ENCODE measurements around the gene FADS6. TPM values are rescaled to one million over a fixed set of nuclear protein-coding genes. Genes with fewer than 3 reads are reported as not detected.

FADS6 gene, protein sequence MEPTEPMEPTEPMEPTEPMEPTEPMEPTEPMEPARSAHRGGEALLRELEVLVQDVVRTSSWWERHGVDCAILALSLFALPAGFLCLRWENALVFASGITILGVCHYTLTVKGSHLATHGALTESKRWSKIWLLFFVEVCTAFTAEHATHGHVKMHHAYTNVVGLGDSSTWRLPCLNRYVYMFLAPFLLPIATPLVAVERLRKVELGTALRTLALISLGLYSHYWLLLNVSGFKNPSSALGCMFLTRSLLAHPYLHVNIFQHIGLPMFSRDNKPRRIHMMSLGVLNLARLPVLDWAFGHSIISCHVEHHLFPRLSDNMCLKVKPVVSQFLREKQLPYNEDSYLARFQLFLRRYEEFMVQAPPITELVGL
- not detected in 2 replicates for total RNA-seq

DNA sequence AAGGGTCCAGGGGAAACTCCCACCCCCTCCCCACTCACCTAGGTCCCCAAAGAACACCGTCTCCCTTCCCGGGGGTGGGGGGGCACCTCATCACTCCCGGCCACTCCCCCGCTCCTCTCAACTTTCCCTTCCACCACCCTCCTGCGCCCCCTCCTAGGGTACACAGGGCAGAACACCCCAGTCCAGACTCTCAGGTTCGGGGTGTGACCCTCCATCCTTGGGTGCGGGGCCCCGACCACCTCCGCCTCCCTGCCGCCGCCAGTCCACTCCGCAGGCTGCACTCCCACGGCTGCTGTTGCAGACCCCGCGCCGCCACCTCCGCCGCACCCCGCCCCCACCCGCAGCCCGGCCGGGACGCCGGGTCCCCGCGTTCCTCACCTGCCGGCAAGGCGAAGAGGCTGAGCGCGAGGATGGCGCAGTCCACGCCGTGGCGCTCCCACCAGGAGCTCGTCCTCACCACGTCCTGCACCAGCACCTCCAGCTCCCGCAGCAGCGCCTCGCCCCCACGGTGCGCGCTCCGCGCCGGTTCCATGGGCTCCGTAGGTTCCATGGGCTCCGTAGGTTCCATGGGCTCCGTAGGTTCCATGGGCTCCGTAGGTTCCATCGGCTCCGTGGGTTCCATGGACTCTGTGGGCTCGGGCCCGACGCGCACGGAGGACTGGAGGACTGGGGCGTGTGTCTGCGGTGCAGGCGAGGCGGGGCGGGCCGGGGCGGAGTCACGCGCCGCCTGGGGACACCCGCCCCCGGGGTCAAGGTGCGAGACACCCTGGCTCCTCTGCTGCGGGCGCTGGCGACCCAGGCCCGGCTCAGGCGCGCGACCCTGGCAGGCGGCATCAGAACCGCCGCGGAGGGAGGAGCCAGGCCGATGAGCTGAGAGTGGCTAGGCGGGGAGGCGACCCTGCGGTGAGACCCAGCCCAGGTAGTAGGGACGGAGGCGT, at the start of gene FADS6:
Gene FADS6 (minus strand): TSS at position 660 of the 938 bp plus-strand sequence. CDS start 38 bp downstream, at position 622.
- intact Hi-C loops (cut with micrococcal nuclease) = no loop called here

DNA sequence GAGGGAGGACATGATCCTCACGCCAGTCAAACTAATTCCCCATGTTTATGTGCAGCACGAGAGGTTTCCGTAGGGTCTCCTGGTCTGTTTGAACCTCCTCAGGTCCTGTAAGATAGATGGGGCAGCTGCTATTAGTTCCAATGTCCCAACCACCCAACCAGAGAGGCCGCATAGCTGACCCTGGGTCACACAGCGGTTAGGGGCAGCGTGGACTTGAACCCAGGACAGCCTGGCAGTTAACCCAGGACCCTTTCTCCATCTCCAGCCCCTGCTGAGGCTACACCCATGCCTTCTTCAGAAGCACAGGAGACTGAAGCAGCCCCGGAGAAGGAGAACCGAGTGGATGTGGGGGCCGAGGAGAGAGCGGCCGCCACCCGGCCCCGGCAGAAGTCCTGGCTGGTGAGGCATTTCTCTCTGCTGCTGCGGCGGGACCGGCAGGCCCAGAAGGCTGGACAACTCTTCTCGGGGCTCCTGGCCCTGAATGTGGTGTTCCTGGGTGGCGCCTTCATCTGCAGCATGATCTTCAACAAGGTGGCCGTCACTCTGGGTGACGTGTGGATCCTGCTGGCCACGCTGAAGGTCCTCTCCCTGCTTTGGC, 47.8 kb upstream of the FADS6 start:
- intact Hi-C loops (cut with micrococcal nuclease) = no loop called here

DNA sequence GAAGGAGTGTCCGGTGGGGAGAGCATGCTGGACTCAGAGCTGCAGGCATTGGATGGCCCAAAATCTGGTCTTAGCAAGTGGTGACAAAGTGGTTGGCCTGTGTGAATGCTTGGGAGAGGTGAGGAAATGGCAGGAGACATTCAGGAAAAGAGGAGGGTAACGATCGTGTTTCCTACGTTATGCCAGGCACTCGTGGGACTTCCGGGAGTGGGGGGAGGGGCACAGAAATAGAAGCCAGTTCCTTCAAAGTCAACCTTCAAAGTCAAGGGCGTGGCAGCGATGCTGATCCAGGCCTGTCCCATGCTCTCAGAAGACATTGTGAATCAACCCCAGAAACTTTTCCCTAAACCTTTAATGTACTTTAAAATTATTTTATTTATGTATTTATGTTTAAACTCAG, 46.1 kb upstream of the FADS6 start:
- intact Hi-C loops (cut with micrococcal nuclease) = no loop called here

DNA sequence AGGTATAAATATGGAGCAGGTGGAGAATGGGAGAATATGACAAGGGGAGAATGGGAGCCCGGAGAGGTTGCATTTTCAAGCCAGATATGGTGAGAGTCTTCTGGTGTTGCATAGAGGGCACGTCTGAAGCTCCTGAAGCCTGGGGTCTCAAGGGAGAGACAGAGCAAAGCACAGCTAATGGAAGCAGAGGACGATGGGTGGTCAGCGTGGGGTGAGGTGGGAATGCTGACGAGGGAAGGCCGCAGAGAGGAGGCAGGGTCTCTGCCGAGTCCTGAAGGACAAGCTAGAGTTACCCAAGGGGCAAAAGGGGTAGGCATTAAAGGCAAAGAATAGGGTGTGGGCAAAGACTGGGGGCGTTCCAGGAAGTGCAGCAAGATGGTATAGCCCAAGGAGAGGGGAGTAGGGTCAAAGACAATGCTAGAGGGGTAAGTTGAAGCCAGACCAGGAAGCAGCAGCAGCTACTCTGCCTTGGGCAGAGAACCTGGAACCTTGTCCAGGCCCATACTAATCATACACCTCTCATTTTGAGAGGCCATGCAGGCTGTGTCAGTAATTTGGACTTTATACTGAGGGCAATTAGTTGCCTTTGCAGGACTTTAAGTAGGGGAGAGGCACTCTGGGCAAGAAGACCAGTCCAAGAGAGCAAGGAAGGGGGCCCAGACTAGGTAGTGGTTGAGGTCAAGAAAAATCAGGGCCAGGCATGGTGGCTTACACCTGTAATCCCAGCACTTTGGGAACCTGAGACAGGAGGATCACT, 44.9 kb upstream of the FADS6 start:
- intact Hi-C loops (cut with micrococcal nuclease) = no loop called here

DNA sequence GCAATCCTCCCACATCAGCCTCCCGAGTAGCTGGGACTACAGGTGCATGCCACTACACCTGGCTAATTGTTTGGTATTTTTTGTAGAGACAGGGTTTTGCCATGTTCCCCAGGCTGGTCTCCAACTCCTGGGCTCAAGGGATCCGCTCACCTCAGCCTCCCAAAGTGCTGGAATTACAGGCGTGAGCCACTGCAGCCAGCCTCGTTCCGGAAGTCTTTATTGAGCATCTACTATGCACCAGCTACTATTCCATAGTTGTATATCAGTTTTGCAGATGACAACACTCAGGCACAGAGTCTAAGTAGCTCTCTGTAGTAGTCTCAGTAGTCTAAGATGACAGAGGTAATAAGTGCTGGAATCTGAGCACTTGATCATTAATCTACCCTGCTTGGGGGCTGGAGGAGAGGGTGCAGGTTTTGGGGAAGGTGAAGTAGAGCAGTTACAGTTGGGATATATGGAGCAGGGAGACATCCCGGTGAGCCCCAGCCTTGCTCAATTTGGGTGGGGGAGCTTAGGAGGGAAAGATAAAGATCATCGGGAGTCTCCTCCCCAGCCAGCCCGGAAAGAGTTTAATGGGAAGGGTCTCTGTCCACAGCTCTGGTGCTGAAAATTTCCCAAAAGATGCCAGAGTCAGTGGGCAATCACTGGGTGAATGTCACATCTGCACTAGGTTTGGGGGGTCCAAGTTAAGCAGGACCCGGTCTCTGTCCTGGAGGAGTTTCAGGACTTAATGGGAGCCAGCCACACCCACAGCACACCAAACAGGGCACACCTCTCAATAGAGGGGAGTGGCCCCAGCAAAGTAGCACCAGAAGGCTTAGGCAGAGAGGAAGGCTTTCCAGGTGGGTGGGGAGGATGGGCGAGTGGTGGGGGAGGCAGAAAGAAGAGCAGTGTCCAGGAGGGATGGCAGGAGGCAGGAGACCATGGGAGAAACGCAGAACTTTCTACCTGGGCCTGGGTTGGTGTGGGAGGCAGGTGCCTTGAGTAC, 43.9 kb upstream of the FADS6 start:
- intact Hi-C loops (cut with micrococcal nuclease) = no loop called here

DNA sequence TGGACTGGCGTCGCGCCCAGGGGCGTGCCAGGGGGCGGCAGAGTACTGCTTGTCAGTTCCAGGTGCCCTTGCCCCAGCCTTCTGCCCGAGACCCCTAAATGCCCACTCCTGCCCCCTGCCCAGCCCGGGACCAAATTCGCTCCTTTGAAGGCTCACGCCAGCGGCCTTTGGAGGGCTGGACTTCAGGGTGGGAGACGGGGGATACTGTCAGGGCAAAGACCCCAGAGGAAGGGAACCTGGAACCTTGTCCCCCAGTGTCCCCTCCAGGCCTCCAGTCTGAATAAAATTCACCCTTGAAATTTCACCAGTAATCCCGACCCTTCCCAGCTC, 43.0 kb upstream of the FADS6 start:
- intact Hi-C loops (cut with micrococcal nuclease) = no loop called here

DNA sequence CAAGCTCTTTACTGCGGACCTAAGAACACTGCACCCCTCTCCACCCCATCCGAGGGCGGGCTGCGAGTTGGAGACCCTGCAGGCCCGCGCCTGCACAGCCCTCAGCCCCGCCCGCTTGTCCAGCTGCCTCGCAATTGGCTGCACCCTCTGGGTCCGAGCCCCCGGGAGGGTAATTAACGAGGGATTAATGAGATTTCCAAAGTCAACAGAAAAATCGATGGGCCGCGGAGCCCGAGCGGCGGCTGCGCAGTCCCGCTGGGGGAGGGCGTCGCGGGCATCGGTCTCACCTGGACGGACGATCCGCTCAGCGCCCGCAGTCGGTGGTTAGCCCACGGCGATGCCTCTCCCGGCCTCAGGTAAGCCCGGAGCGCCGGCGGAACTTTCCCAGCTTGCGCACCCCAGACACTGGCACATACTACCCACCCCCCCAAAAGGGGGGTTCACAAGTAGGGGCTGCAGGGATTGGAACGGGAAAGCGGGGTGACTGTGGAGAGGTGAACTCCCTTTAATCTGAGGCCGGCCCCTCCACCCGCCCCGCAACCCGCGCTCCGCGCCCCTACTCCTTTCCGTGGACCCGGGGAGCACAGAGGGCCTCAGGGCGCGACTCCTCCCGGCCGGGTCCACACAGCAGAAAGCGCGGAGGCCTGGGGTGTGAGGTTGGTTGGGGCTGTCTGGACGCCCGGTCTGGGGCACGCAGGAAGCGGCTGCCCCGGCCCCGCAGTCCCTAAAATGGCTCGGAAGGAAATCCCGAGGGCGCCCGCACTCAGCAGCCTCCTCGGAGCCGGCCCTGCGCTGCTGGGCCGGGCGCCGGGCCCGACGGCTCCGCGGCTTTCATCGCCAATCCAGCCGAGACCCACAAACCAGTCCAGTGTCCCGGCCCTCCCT, 42.4 kb upstream of the FADS6 start, which contains the start of gene OTOP3:
Gene OTOP3 (plus strand): TSS at position 314 of the 885 bp plus-strand sequence. CDS start 24 bp downstream, at position 338.
- intact Hi-C loops (cut with micrococcal nuclease) = no loop called here

DNA sequence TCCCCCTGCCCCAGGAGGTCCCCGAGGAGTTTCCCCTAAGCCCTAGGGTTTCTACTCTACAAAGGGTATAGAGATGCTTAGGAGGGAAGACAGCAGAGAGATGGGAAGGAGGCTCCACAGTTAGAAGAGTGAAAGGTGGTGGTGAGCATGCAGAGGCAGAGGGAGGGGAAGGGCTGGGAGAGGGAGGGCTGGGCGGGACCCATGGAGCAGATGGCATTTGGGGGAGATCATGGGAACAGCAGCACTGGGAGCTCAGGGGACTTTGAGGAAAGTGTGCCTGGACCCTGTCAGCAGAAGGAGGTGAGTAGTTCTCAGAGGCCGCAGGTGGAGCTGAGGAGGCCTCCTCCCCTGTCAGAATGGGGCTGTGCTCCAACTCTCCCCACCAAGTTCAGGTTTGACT, 41.6 kb upstream of the FADS6 start:
- intact Hi-C loops (cut with micrococcal nuclease) = no loop called here

DNA sequence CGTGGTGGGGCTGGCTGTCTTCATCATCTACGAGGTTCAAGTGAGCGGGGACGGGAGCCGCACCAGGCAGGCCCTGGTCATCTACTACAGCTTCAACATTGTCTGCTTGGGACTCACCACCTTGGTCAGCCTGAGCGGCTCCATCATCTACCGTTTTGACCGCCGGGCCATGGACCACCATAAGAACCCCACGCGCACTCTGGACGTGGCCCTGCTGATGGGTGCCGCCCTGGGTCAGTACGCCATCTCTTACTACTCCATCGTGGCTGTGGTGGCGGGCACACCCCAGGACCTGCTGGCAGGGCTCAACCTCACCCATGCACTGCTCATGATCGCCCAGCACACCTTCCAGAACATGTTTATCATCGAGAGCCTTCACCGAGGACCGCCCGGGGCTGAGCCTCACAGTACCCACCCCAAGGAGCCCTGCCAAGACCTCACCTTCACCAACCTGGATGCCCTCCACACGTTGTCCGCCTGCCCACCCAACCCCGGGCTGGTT, 37.2 kb upstream of the FADS6 start:
- intact Hi-C loops (cut with micrococcal nuclease) = no loop called here

DNA sequence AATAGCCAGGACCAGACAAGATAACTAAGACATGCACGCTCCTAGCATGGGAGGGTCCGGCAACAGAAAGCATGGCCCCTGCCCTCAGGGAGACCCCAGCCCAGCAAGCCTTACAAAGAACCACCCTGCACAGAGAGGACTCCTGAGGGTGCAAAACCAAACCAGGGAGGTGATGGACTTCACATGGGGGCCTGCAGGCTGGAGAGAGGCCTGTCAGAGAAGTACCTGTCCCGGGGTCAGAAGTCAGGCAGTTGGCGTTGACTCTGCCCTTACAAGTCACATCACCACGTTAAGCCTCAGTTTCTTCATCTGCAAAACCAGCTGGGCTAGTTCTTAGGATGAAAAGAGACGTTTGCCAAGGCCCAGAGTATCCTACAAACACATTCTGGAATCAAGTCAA, 35.4 kb upstream of the FADS6 start:
- intact Hi-C loops (cut with micrococcal nuclease) = no loop called here

DNA sequence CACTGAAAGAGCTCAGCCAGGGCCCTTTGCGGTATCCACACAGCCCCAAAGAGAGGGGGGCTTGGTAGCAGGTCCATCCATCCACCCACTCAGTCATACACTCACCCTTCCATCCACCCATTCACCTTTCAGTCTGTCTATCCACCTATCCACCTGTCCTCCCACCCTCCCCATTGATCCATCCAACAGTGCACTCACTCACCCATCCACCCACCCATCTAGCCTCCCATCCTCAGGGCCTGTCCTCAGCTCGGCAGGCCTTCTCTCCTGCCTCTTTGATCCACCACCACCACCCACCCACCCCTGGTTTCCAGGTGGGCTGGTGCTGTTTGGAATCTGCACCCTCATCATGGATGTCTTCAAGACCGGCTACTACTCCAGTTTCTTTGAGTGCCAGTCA, 31.8 kb upstream of the FADS6 start:
- intact Hi-C loops (cut with micrococcal nuclease) = no loop called here

DNA sequence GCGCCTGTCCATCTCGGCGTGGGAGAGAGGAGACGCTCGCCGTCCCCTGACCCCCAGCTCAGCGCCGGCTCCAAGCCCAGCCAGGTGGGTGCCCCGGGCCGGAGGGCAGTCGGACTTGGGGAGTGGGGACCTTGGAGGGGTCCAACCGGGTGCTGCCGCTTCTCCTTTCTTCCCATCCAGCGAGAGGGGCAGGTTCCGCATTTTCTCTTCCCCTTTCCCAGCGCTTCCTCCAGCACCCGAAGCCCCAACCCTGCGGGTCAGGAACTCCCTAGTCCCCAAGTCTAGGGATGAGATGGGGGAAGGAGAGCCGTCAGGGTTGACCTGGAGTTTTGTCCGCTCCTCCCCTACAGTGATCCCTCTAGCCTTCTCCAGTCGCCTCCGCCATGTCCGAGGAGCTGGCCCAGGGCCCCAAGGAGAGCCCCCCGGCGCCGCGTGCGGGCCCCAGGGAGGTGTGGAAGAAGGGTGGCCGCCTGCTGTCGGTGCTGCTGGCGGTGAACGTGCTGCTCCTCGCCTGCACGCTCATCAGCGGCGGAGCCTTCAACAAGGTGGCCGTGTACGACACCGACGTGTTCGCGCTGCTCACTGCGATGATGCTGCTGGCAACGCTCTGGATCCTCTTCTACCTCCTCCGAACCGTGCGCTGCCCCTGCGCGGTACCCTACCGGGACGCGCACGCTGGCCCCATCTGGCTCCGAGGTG, 31.0 kb upstream of the FADS6 start, which contains the start of gene OTOP2:
Gene OTOP2 (plus strand): TSS at position 24 of the 699 bp plus-strand sequence. CDS start 360 bp downstream, at position 384.
- intact Hi-C loops (cut with micrococcal nuclease) = no loop called here

DNA sequence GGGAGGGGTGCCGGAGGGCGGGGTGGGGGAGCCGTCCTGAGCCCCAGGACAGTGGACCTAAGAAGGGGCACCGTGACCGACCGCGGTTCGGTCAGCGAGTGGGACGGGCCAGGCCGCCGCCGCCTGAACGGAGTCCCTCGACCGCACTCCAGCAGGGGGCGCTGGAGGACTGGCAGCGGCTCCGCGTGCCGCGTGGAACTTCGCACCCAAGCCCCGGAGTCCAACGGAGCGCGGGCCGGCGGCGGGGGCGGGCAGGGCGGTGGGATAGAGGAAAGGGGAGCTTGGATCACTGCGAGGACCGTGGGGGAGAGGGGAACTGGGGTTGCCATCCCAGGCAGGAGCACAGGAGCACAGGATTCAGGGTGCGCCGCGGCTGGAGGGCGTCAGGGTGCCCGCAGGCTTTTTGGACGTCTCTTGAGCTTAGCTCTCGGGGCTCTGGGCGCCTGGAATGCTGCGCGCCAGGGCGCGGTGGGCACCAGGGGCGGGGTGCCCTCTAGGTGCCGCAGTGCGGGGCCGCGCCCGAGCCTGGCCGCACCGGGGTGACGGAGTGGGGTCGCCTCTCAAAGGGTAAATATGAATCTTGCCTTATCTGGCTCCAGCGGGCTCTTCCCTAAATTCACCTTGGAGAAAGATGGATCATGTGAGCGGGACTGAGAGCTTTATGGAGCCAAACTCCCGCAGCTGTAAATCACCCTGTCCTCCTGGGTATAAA, 30.3 kb upstream of the FADS6 start:
- intact Hi-C loops (cut with micrococcal nuclease) = loop anchor here (2.0 kb wide), 1 partner anchor 35 kb away; no protein-coding TSS in a partner anchor

DNA sequence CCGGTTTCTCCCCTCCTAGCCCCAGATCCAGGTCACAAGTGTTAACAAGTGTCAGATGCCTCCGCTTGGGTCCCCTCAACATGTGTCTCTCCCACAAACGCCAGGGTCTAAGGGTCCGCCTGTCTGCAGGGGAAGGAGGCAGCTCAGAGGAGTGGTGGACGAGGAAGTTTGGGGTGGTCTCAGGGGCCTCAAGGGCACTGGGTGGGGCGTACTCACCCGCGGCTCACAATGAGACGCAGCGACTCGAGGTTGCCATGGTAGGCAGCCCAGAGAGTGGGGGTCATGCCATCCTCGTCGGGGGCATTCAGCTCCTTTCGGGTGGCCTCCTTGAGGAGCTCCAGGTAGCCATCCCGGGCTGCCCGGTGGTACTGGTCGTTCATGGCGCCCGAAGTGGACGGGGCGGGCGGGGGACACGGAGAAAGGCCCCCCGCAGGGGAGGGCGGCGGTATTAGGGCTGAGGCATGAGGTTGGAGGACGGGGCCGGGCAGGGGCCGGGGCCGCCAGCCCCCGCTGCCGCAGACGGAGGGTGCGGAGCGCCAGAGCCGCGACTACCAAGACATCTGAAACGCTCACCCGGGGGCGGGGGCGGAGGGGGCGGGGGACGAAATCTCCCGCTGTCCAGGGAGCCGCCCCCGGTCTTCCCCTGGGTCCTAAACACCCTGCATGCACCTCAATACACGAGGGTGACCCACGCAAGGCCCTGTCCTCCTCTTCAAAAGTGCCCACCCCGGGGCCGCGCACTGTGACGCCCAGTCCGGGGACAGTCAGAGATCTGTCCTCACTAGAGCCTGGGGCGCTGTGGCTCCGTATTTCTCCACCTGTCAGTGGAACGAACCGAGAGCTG, 29.5 kb upstream of the FADS6 start, which contains the start of gene USH1G:
Gene USH1G (minus strand): TSS at position 562 of the 844 bp plus-strand sequence. CDS start 182 bp downstream, at position 380.
- intact Hi-C loops (cut with micrococcal nuclease) = loop anchor here (2.0 kb wide), 1 partner anchor 36 kb away; no protein-coding TSS in a partner anchor

DNA sequence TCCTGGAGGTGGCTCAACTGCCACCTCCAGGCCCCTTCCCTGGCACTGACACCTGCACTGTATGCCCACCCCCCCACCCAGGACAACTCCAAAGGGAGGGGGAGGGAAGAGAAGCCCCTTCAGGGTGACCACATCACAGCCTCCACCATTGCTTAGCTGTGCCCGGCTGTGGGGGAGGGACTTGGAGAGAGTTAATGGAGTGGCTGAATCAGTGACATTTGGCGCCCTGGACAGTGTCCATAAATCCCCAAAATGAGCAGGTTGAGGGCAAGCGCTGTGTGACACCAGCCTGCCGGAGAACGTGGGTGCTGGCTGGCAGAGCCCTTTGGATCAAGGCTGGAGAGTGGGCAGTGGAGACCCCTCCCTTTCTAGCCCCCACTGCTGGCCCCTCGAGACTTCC, 28.7 kb upstream of the FADS6 start:
- intact Hi-C loops (cut with micrococcal nuclease) = loop anchor here (2.0 kb wide), 1 partner anchor 37 kb away; no protein-coding TSS in a partner anchor

DNA sequence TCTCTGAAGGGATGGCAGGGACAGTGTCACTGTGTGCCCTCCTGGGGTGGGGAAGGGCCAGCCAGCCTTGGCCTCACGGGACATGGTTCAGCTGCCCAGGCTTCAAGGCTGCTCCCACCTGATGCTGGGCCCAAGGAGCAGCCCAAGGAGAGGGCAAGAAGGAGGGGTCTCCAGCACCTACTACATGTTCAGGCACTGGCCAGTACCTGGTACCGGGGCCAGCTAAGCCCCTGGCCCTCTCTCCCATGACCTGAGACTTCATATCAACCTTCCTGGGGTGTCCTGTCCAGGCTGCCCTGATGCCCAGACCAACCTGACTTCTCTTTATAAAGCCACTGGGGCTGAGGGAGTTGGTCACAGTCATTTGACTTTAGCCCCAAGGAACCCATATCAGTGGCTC, 28.3 kb upstream of the FADS6 start:
- intact Hi-C loops (cut with micrococcal nuclease) = loop anchor here (2.0 kb wide), 1 partner anchor 37 kb away; no protein-coding TSS in a partner anchor

All from T-helper 2 cell treated with Interferon-gamma antibody and Interleukin-4, amounts not matched to agents 100 ng/mL and 5 ng/mL, for 36 hours (primary cell).